IPS DF 6.9 (cell line): ENCODE results near the gene FEZF2.

Experiments used
- DNase-seq: peaks from one replicate; pipeline ENCODE4 v3.0.0-alpha.2; 2013; ENCODE audit warnings: low read depth, low spot score
- H3K27ac ChIP-seq: one replicate; pipeline ENCODE4 v1.5.1; 2013; ENCODE audit warnings: low read length, control low read depth
- H3K27me3 ChIP-seq: 2 replicates; pipeline ENCODE4 v1.6.1; 2013; ENCODE audit warnings: mild to moderate bottlenecking, low read length; ENCODE audit not compliant: control insufficient read depth, insufficient read depth
- H3K36me3 ChIP-seq: 2 replicates; pipeline ENCODE4 v1.6.1; 2013; ENCODE audit warnings: low read length; ENCODE audit not compliant: control insufficient read depth, insufficient read depth
- H3K4me1 ChIP-seq: 2 replicates; pipeline ENCODE4 v1.6.1; 2013; ENCODE audit warnings: low read length; ENCODE audit not compliant: control insufficient read depth, insufficient read depth
- H3K4me3 ChIP-seq: 2 replicates; pipeline ENCODE4 v1.5.1; 2013; ENCODE audit warnings: mild to moderate bottlenecking, low read length
- H3K9me3 ChIP-seq: 2 replicates; pipeline ENCODE4 v1.6.1; 2013; ENCODE audit warnings: low read length, inconsistent platforms; ENCODE audit not compliant: control insufficient read depth, insufficient read depth
- WGBS: extraction: QIAGEN DNeasy Blood & Tissue Kit; methylation state at CpG from one replicate; pipeline ENCODE4 v1.1.7; 2013; ENCODE audit warnings: mixed read lengths, missing lambda C conversion rate; ENCODE audit not compliant: insufficient read length, insufficient coverage; 5-methylcytosine and 5-hydroxymethylcytosine counted together

The FEZF2 gene

GRCh38 chr3:62366126-62366484 lies 7.2 kb downstream of the FEZF2 start:
- peaks cover 59% of the 10 kb centered on the region for H3K27me3 ChIP-seq

GRCh38 chr3:62365391-62366125 lies 7.8 kb downstream of the FEZF2 start:
- Histone ChIP-seq H3K9me3 (no peaks in the 10 kb centered on the region), H3K4me1 (peaks cover 9% of the 10 kb centered on the region), H3K27me3 (peaks cover 53% of the 10 kb centered on the region), H3K27ac (no peak overlapping the region), H3K36me3 (no peaks in the 10 kb centered on the region), H3K4me3 (no peak overlapping the region)
- no CpG with 5 or more reads among the region's 16 CpGs for WGBS
- no peak for DNase-seq

More at GRCh38 chr3:62366126-62366484, 7.2 kb downstream of the FEZF2 start:
- no peak for DNase-seq
- Histone ChIP-seq H3K4me1 (peaks cover 9% of the 10 kb centered on the region), H3K27ac (no peak overlapping the region), H3K4me3 (no peak overlapping the region), H3K36me3 (no peaks in the 10 kb centered on the region), H3K9me3 (no peaks in the 10 kb centered on the region)
- WGBS, result no CpG with 5 or more reads among the region's 4 CpGs

- Histone ChIP-seq H3K4me3 (no peak overlapping the region), H3K9me3 (no peaks in the 10 kb centered on the region), H3K27me3 (peaks cover 42% of the 10 kb centered on the region), H3K27ac (no peak overlapping the region), H3K4me1 (peaks cover 3% of the 10 kb centered on the region), H3K36me3 (no peaks in the 10 kb centered on the region)
- DNase-seq, result no peak
Observed at GRCh38 chr3:62364191-62364590, 9.2 kb downstream of the FEZF2 start.

GRCh38 chr3:62363275-62363674 lies 10.1 kb downstream of the FEZF2 start:
- Histone ChIP-seq H3K27ac (no peak overlapping the region), H3K4me1 (peaks cover 3% of the 10 kb centered on the region), H3K4me3 (no peak overlapping the region), H3K27me3 (peaks cover 36% of the 10 kb centered on the region), H3K36me3 (no peaks in the 10 kb centered on the region), H3K9me3 (no peaks in the 10 kb centered on the region)
- no CpG with 5 or more reads among the region's 6 CpGs for WGBS
- DNase-seq, result no peak

GRCh38 chr3:62361824-62362223 lies 11.5 kb downstream of the FEZF2 start:
- WGBS, result no CpG with 5 or more reads among the region's 3 CpGs
- no peak overlapping the region for H3K27ac ChIP-seq
- H3K36me3 ChIP-seq, result no peaks in the 10 kb centered on the region
- no peaks in the 10 kb centered on the region for H3K9me3 ChIP-seq
- DNase-seq, result no peak
- peaks cover 3% of the 10 kb centered on the region for H3K4me1 ChIP-seq
- peaks cover 22% of the 10 kb centered on the region for H3K27me3 ChIP-seq
- no peak overlapping the region for H3K4me3 ChIP-seq

GRCh38 chr3:62361261-62361660 lies 12.1 kb downstream of the FEZF2 start:
- Histone ChIP-seq H3K27me3 (peaks cover 20% of the 10 kb centered on the region; the same call in 1 of the 2 replicates), H3K36me3 (no peaks in the 10 kb centered on the region), H3K27ac (no peak overlapping the region), H3K4me1 (peaks cover 3% of the 10 kb centered on the region), H3K9me3 (no peaks in the 10 kb centered on the region), H3K4me3 (no peak overlapping the region)
- no CpG with 5 or more reads among the region's 3 CpGs for WGBS
- no peak for DNase-seq

GRCh38 chr3:62359531-62359930 lies 13.8 kb downstream of the FEZF2 start:
- no peak overlapping the region for H3K27ac ChIP-seq
- peaks cover 25% of the 10 kb centered on the region for H3K27me3 ChIP-seq
- H3K4me1 ChIP-seq, result no peaks in the 10 kb centered on the region; the same call in 1 of the 2 replicates
- H3K4me3 ChIP-seq, result no peak overlapping the region
- WGBS, result no CpG with 5 or more reads among the region's 4 CpGs
- no peaks in the 10 kb centered on the region for H3K36me3 ChIP-seq
- H3K9me3 ChIP-seq, result no peaks in the 10 kb centered on the region
- DNase-seq, result no peak

- H3K9me3 ChIP-seq, result no peaks in the 10 kb centered on the region
- H3K4me1 ChIP-seq, result no peaks in the 10 kb centered on the region
- no peaks in the 10 kb centered on the region for H3K36me3 ChIP-seq
- H3K27ac ChIP-seq, result no peak overlapping the region
- no peak overlapping the region for H3K4me3 ChIP-seq
- H3K27me3 ChIP-seq, result peaks cover 20% of the 10 kb centered on the region
- no peak for DNase-seq
Observed at GRCh38 chr3:62356356-62356755, 17.0 kb downstream of the FEZF2 start.

GRCh38 chr3:62355703-62356102 lies 17.6 kb downstream of the FEZF2 start:
- no CpG with 5 or more reads among the region's 3 CpGs for WGBS
- H3K27ac ChIP-seq, result no peak overlapping the region
- DNase-seq, result no peak
- no peaks in the 10 kb centered on the region for H3K9me3 ChIP-seq
- H3K27me3 ChIP-seq, result peaks cover 20% of the 10 kb centered on the region
- H3K36me3 ChIP-seq, result no peaks in the 10 kb centered on the region
- H3K4me1 ChIP-seq, result no peaks in the 10 kb centered on the region
- H3K4me3 ChIP-seq, result no peak overlapping the region

- no CpG with 5 or more reads among the region's 2 CpGs for WGBS
- Histone ChIP-seq H3K27ac (no peak overlapping the region), H3K36me3 (no peaks in the 10 kb centered on the region), H3K9me3 (no peaks in the 10 kb centered on the region), H3K27me3 (no peaks in the 10 kb centered on the region), H3K4me3 (no peak overlapping the region), H3K4me1 (no peaks in the 10 kb centered on the region)
- no peak for DNase-seq
Observed at GRCh38 chr3:62343755-62344154, 29.6 kb downstream of the FEZF2 start.

GRCh38 chr3:62335196-62335595 lies 38.2 kb downstream of the FEZF2 start:
- Histone ChIP-seq H3K27me3 (no peaks in the 10 kb centered on the region), H3K9me3 (no peaks in the 10 kb centered on the region), H3K4me3 (no peak overlapping the region), H3K36me3 (no peaks in the 10 kb centered on the region), H3K27ac (no peak overlapping the region), H3K4me1 (no peaks in the 10 kb centered on the region)
- DNase-seq, result no peak
- no CpG with 5 or more reads among the region's 3 CpGs for WGBS
